Erythroblast (primary cell): ENCODE measurements around the gene ISG20L2.

Experiments used
- GATA1 ChIP-seq: IDR thresholded peaks from 2 replicates; pipeline ENCODE4 v1.6.1; 2011; ENCODE audit warnings: low read depth, mild to moderate bottlenecking, control low read depth, low read length, moderate library complexity
- POLR2A ChIP-seq: IDR thresholded peaks from 2 replicates; pipeline ENCODE4 v1.6.1; 2011; ENCODE audit warnings: mild to moderate bottlenecking, low read length

DNA sequence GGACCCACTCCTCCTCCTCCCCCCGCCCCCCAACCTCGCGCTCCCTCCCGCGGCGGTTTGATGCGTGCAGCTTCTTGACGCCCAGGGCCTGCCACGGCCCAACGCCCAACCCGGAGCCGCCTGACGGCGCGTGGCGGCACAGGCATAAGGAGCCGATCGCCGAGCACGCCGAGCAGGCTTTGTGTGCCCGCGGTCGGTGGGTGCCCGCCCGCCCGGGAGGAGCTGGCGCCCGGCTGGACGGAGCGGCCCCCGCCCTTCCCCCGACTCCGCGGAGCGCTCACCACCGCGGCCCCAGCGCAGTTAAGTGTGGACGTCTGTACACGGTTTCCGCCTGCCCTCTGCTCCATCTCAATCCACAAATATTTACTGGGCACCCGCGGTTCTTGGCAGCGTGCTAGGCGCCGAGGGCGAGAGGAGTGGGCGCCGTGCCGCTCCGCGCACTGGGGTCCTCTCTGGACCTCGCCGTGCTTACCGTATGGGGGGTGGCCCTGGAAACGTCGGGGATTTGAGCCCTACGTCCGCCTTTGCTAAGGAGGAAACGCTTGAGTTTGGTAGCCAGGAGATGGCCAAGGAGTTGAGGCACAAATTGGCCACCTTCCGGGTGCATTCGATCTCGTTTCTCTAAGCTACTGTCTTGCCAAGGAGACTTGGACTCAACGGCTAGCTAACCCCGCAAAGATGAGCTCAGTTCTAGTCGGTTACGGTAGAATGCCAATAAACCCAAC, 23.4 kb upstream of the ISG20L2 start:
- TF ChIP-seq POLR2A = peak; percentile 87
- no peak for TF ChIP-seq GATA1
